ENCODE data around the gene NCAPH2.

NCAPH2 gene

GRCh38 chr22:50550395-50550794, 42.4 kb downstream of the NCAPH2 start:
- DNase-seq: no peak

GRCh38 chr22:50551160-50551752, 43.2 kb downstream of the NCAPH2 start:
- DNase-seq: no peak

GRCh38 chr22:50553310-50553709, 45.3 kb downstream of the NCAPH2 start:
- no peak for DNase-seq

GRCh38 chr22:50556703-50557102, 48.7 kb downstream of the NCAPH2 start:
- DNase-seq: no peak

GRCh38 chr22:50560034-50560433, 52.0 kb downstream of the NCAPH2 start:
- DNase-seq: no peak

- DNase-seq: no peak
Measured at GRCh38 chr22:50561401-50562358, 53.7 kb downstream of the NCAPH2 start.

- peak; percentile 98 for DNase-seq
Measured at GRCh38 chr22:50562523-50563412, 54.7 kb downstream of the NCAPH2 start, which contains the start of gene SYCE3. TSS of gene SYCE3 (minus strand) at chr22:50562919. CDS start at chr22:50556405, 6,514 bp downstream.

GRCh38 chr22:50563413-50564160, 55.6 kb downstream of the NCAPH2 start:
- DNase-seq: no peak

- DNase-seq: no peak
Measured at GRCh38 chr22:50564289-50564688, 56.3 kb downstream of the NCAPH2 start.

GRCh38 chr22:50567721-50568252, 59.8 kb downstream of the NCAPH2 start:
- no peak for DNase-seq

- no peak for DNase-seq
Measured at GRCh38 chr22:50568626-50569025, 60.6 kb downstream of the NCAPH2 start.

- DNase-seq: no peak
Measured at GRCh38 chr22:50569041-50569459, 61.0 kb downstream of the NCAPH2 start.

GRCh38 chr22:50569896-50570535, 62.0 kb downstream of the NCAPH2 start:
- no peak for DNase-seq

- no peak for DNase-seq
Measured at GRCh38 chr22:50570861-50571260, 62.8 kb downstream of the NCAPH2 start.

- DNase-seq: no peak
Measured at GRCh38 chr22:50571264-50572175, 63.5 kb downstream of the NCAPH2 start.

- DNase-seq: no peak
Measured at GRCh38 chr22:50572965-50573364, 64.9 kb downstream of the NCAPH2 start.

GRCh38 chr22:50573491-50574382, 65.7 kb downstream of the NCAPH2 start:
- no peak for DNase-seq

GRCh38 chr22:50574383-50574755, 66.3 kb downstream of the NCAPH2 start:
- DNase-seq: no peak
